CD4-positive, alpha-beta T cell treated with Interleukin-6 for 4 hours (primary cell): ENCODE measurements around the gene AMOTL2.

Source experiments
- DNase-seq: peaks from one replicate; pipeline ENCODE4 v3.0.0-alpha.2; 2020; ENCODE audit warnings: mixed read lengths

Gene AMOTL2

GRCh38 chr3:134374105-134374790 is at the start of gene AMOTL2:
TSS of gene AMOTL2 (minus strand) at chr3:134374447. CDS start at chr3:134371433, 3,014 bp downstream.
- DNase-seq, result peak; percentile 37

DNA sequence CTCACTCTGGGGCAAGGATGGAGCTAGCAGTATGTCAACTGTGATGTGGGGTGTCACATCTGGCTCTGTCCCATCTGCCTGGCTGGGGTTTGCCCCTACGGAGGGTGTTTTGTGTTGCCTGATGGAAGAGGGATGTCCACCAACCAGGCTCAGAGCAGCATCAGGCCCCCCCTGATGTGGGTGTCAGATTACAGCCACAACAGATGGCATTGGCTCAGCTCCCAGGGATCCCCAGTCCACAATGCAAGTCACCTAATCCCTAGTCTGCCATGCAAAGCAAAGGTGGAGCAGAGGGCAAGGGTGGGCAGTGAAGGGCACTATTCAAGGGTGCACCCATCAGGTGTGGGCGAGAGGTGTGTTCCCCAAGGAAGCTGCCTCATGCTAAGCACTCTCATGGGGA is 48.9 kb upstream of the AMOTL2 start:
- DNase-seq, result no peak

- DNase-seq, result no peak
Measured at GRCh38 chr3:134419960-134420321, 45.7 kb upstream of the AMOTL2 start.

DNA sequence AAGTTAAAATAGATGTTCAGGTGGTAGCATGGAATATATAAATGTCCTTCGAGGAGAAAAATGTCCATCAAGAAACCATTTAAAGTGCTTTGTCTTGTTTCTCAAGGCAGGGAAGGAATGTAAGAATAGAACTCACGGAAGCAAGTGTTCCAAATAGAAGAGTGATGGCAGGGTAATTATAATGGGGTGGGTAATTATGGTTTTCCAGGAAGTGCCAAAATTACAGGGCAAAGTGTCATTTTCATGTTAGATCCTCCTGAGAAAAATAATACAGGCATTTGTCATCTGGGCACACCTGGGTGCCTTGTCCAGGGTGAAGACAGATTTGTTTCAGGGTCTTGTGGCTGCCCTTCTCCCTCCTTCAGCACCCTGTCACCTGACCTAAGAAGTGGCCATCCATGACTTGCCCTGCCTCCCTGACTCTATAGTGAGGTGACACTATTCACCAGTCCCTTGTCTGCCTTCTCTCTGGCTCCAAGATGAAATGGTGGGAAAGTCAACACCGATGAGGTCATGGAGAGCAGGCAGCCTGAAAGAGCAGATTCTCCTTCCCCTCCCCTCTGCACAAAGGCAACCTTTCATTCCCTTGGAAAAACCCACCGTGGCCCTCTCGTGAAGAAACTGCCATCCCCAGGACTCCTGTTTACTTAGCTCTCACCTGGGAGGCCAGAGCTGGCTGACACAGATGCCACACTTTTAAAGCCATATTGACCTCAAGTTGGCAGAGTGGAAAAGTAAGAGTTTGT is 45.1 kb upstream of the AMOTL2 start:
- no peak for DNase-seq

GRCh38 chr3:134409041-134409440 is 34.8 kb upstream of the AMOTL2 start:
- no peak for DNase-seq

GRCh38 chr3:134407239-134407625 is 33.0 kb upstream of the AMOTL2 start:
- DNase-seq, result no peak

GRCh38 chr3:134406331-134407238 is 32.3 kb upstream of the AMOTL2 start:
- no peak for DNase-seq

GRCh38 chr3:134404366-134404885 is 30.2 kb upstream of the AMOTL2 start:
- DNase-seq, result no peak

DNA sequence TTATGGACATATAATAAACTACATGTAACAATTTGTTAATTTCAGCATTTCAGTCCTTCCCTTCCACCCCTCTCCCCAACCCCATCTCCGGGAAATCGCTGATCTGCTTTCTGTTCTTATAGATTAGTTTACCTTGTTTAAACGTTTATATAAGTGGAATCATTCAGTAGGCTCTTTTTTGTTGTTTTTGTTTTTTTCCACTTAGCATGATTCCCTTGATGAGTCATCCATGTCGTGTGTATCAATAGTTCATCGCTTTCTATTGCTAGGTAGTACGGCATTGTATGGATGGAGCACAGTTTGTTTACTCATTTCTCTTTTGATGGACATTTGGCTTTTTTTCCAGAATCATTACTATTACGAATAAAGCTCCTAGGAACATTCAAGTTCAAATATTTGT is 23.5 kb upstream of the AMOTL2 start:
- no peak for DNase-seq

DNA sequence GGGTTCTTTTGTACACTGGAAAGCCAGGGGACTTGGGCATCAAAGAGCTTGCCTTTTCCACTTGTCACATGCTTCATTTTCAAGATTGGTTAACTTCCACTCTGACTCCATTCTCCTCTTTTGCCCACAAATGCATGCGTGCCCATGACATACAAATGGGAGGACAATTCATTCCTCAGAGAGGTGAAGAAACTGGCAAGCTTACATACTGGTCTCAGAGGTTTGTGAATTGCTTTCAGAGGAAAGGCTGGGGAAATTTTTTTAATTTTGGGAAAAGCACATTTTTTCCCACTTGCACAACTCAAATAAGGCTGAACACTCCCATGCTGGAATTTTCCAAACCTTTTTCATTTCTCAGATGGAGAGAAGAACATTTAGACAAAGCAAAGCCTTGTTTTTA is 20.9 kb upstream of the AMOTL2 start:
- DNase-seq, result no peak

DNA sequence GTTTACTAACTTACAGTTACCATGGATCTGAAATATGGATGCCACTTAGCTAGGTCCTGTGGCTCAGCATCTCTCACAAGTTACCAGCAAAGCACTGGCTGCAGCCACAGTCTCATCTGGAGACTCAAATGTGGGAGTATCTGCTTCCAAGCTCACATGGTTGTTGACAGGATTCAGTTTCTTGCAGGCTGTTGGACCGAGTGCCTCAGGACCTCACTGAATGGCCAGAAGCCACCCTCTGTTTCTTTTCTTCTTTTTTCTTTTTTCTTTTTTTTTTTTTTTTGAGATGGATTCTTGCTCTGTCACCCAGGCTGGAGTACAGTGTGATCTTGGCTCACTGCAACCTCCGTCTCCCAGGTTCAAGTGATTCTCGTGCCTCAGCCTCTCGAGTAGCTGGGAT is 20.1 kb upstream of the AMOTL2 start:
- no peak for DNase-seq

DNA sequence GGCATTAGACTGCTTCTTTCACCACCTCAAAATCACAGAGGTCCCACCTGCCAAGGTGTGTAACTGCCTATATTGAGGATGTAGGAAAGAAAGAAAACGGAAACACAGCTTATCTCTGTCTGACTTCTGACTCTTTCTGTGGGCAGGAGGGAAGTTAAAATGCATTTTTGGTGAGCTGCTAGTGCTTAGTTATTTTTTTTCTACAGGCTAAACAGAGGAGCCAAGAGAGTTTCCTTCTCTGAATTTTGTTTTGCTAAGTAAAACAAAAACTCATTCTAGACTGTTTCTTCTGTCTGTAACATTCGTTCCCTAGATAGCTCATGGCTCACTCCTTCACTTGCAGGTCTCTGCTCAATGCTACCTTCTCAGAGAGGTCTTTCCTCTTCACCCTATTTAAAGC is 18.8 kb upstream of the AMOTL2 start:
- DNase-seq, result no peak

DNA sequence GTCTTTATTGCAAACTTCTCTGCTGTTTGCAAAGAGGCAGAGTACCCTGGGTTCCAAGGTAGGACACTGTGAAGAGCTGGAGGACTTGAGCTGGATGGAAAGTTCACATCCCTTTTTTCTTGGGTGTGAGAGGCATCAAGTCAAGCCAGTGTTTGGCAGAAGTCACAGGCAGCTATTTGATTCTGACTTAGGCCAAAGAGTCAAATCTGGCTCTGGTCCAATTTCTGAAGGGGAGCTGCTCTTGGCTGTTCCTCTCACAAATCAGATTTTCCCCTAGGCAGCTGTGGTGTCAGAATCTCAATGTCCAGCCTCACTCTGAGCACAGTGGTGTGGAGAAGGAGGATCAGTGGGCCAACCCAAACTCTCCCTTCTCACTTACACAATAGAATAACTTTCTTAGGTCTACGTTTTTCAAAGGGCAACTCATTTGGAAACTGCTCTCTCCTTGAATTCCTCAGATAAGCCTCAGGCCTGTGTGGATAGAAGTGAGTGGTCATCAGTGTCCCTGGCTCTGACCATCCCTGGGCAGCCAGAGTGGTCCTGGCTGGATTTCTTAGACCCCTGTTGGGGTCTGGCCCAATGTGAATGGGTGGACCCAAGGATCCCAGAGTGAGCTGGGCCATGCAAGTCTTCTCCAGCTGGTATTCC is 18.2 kb upstream of the AMOTL2 start:
- no peak for DNase-seq

DNA sequence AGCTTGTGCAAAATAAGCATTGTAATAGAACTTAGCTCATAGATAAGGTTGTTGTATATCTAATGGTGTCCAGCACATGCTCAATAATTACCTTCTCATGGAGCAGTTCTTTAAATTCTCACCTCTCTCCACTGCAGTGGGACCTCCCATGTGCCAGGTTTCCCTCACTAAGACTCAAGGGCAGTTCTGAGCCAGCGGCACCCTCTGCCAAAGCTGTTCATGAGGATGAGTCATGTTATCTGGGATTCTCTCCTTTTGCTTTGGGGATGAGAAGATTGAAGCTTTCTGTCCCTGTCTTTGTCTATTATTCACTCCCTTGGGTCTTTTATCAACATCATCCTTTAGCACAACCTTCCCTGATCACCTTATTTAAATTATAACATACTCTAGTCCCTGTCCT is 15.6 kb upstream of the AMOTL2 start:
- no peak for DNase-seq

GRCh38 chr3:134388788-134389485 is 14.7 kb upstream of the AMOTL2 start:
- DNase-seq, result no peak

- no peak for DNase-seq
Measured at GRCh38 chr3:134388292-134388691, 14.0 kb upstream of the AMOTL2 start.

DNA sequence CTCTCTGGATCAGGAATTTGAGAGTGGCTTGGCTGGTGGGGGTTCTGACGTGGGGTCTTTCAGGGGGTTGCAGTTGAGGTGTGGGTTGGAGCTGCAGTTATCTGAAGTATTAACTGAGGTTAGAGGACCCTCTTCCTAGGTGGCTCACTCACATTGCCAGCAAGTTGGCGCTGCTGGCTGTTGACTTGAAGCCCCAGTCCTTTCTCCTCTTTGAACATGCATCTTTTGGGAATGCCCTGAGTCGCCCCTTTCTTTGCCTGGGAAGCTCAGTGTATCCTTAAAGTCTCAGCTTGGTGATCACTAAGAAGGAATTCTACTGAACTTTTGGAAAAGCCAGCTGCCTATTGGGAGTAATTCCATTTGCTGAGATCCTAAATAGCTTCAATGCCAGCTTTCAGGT is 13.0 kb upstream of the AMOTL2 start:
- DNase-seq, result no peak

GRCh38 chr3:134384963-134385362 is 10.7 kb upstream of the AMOTL2 start:
- no peak for DNase-seq

DNA sequence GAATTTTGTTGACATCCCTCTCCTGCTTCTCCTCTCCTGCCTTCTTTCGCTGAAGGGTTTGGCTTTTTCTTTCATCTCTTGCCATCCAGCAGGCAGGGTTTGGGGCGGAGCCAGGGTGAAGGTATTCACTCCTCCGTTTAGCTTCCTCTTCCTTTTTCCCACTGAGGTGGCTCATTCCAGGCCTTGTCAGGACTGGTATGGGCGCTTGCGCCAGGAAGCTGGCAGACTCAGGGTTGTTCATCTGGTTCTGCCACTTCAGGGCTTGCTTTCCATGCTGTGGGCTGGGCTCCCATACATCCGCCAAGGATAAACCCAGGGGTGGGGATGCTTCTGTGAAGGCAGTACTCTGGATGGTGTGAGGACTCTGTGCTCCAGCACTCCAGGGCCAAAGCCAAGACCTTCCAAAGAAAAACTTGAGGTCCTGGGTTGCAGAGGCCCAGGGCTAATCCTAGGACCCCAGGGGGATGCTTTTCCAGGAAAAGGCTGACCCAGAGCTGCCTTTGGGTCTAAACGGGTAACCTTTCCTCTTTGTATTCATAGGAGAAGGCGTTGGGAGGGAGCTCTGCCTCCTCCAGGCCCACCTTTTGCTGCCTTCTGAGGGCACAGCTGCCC is 7.7 kb upstream of the AMOTL2 start:
- no peak for DNase-seq

DNA sequence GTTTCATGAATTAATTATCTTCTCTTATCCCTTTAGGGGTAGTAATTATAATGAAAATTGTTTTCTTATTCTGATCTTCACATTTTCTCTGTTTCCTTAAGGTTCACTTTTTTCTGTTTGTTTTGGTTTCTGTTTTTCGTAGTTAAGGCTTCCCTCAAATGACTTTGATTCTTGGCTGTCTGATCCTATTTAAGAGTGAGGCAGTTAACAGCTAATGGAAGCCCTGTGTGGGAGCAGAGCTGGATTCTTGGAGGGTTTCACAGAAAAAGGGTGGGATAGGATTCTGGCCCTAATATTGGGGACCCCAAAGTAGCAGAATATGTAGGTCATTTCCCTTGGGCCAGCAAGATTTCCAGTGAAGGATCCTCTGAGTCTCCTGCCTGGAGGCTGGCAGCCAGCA is 6.8 kb upstream of the AMOTL2 start:
- no peak for DNase-seq

DNA sequence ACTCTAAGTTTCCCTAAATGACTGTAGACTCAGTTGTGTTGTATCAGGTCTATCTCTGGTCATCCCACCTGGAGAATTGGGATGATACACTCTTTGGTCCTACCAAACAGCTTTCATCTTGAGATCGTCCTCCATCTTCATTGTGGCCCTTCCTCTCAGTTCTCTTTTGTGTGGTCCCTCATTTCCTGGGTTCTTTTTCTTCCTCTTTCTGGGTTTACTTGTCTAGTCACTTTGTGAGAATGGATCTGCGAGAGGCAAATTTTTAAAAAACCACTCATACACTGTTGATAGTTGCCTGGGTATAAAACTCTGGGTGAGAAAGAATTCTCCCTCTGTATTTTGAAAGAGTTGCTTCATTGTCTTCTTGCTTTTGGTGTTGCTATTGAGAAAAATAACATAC is 6.0 kb upstream of the AMOTL2 start:
- DNase-seq, result no peak

GRCh38 chr3:134378818-134379217 is 4.6 kb upstream of the AMOTL2 start:
- DNase-seq, result no peak
